HG03097 (cell line): ENCODE measurements around the gene PSMB2.
A peak's percentile ranks its signal among the peaks of the same experiment; 100 is the strongest.
"Not testable (repeated sequence)": the region's sequence is repeated elsewhere in the genome, so short reads cannot be mapped to it uniquely, and the experiment has no call there.

Source experiments
- ATAC-seq: cut with Tn5 transposase; IDR thresholded peaks from one replicate; pipeline ENCODE4 v1.9.1; 2021; ENCODE audit not compliant: unreplicated experiment, low FRiP score

The PSMB2 gene

DNA sequence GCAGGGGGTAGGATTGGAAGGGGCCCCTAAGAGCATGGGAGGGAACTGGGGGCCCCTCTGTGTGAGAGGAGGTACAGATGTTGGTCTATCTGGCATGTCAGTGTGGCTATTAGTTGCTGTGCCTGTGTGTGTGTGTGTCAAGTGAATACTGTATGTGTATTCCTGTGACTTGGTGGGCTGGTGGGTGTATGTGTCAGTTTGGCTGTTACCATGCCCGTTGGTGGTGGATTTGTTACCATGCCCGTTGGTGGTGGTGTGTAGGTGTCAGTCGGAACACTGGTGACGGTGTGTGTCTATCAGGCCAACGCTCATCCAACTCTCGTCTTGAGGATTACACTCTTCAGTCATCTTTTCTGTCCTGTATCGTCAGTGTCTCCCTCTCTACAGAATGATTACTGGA is 45.6 kb downstream of the PSMB2 start:
- no peak for ATAC-seq

DNA sequence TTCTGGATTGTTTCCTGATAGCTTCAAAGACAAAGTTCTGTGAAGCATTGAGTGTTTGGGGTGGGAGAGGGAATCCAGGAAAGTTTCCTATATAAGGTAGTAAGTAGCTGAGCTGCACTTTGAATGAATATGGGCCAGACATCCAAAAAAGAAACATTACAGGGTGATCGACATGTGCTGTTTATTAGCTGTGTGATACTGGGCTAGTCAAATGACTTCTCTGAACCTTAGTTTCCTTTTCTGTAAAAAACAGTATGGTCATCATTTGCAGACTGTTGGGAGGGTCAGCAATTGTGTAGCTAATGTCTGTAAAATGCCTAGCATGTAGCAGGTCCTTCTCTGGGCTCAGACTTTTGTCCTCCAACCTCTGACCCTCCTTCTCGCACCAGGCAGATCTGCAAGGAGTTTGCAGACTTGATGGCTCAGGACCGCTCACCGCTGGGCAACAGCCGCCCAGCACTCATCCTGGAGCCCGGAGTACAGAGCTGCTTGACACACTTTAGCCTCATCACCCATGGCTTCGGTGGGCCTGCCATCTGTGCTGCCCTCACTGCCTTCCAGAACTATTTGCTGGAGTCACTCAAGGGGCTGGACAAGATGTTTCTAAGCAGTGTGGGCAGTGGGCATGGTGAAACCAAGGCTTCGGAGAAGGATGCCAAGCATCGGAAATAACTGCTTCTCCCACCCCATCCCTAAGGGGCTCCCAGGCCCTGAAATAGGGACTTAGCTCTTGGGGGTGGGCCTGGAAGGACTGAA is 47.1 kb downstream of the PSMB2 start:
- ATAC-seq, result no peak

DNA sequence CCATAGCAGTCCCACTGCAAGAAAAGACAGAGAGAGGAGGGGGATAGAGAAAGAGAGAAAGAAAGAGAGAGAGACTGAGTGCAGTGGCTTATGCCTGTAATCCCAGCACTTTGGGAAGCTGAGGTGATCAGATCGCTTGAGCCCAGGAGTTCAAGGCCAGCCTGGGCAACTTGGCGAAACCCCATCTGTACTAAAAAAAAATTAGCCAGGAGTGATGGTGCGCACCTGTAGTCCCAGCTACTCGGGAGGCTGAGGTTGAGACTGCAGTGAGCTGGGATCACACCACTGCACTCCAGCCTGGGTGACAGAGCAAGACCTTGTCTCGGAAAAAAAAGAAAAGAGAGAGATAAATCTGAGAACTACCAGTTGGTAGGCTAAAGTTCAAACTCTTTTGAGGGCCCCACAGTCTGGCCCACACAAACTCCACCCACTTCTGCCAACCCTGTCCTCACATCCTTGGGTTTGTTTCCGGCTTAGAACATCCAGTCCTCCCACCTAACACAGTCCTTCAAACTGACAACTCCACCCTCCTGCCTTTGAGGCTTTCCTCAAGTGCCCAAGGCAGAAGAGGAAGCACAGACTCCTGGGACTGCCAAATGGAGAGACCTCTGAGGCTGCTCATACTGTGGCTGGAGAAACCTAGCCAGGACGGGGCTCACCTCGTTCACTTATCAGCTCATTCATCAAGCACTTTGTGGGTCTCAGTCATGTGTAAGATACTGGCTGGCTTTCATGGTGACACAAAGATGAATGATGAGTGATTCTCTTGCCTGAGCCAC is 48.1 kb downstream of the PSMB2 start:
- no peak for ATAC-seq

- ATAC-seq, result no peak
Observed at GRCh38 chr1:35591211-35591610, 50.1 kb downstream of the PSMB2 start.

DNA sequence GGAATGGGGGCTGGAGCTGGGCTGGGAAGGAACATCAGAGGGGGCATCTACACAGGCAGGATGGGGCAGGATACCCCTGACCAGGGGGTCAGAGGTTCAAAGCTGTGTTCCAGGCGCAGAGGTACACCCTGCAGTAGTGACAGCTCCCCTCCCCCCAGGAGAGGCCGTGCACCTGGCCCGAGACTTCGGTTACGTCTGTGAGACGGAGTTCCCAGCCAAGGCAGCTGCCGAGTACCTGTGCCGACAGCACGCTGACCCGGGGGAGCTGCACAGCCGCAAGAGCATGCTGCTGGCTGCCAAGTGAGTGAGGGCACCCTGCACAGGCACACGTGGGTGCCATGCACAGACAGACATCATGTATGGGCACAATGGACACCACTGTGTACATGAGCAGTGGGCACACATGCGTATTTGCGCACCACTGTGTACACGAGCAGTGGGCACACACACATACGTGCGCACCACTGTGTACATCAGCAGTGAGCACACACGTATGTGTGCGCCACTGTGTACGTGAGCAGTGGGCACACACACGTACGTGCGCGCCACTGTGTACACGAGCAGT is 50.8 kb downstream of the PSMB2 start:
- no peak for ATAC-seq

- ATAC-seq, result no peak
Observed at GRCh38 chr1:35589516-35590427, 51.6 kb downstream of the PSMB2 start.

- no peak for ATAC-seq
Observed at GRCh38 chr1:35588197-35588910, 53.0 kb downstream of the PSMB2 start.

GRCh38 chr1:35587736-35588135 is 53.6 kb downstream of the PSMB2 start:
- no peak for ATAC-seq

GRCh38 chr1:35586808-35587207 is 54.5 kb downstream of the PSMB2 start:
- ATAC-seq, result no peak

GRCh38 chr1:35585805-35586204 is 55.5 kb downstream of the PSMB2 start:
- not testable (repeated sequence) for ATAC-seq

DNA sequence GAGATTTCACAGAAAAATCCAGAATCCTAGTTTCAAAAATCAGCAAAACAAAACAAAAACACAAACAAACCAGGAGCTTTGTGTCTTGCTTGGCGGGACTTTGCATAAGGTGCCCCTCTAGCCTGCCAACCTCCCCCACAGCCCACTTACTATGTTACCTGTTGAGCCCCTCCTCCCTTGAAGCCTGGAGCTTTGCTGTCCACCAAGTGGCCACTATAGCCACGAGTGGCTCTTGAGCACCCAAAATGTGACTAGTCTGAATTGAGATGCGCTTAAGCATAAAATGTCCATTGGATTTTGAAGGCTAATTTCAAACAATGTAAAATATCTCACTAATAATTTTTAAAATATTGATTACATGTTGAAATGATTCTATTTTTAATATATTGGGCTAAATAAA is 56.0 kb downstream of the PSMB2 start:
- ATAC-seq, result no peak

- ATAC-seq, result not testable (repeated sequence)
Observed at GRCh38 chr1:35581621-35582020, 59.7 kb downstream of the PSMB2 start.

- no peak for ATAC-seq
Observed at GRCh38 chr1:35580949-35581388, 60.4 kb downstream of the PSMB2 start.

- peak; percentile 79 for ATAC-seq
Observed at GRCh38 chr1:35577071-35577998, 64.0 kb downstream of the PSMB2 start.

DNA sequence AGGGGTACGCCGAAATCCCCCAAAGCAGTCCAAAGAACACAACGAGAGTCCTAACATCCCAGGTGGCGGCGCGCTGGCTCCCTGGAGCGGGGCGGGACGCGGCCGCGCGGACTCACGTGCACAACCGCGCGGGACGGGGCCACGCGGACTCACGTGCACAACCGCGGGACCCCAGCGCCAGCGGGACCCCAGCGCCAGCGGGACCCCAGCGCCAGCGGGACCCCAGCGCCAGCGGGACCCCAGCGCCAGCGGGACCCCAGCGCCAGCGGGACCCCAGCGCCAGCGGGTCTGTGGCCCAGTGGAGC is 64.6 kb downstream of the PSMB2 start:
- not testable (repeated sequence) for ATAC-seq

- no peak for ATAC-seq
Observed at GRCh38 chr1:35576061-35576765, 65.1 kb downstream of the PSMB2 start.

DNA sequence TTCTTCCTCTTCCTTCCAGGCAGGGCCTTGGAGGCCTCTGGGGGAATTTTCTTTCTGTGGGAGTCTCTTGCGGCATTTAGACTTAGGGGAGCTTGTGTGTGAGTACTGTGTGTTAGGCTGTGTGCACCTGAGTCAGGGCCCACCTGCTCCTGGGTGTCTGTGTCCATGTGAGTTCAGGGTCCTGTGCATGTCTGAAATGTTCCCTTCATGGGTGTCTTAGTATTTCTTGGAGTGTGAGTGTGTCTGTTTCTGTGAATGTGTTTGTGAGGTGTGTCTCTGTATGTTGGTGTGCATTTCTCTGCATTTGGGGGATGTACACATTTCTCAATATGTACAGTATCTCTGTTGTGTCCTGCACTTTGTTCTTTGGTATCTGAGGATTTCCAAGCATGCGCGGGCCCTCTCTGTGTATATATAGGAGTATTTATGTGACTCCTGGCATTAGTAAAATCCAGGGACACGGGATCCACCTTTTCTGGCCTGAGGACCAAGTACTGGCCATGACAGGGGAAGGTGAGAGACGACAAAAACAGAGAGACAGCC is 65.8 kb downstream of the PSMB2 start:
- no peak for ATAC-seq
